K562 (cell line): ENCODE data around the gene TMED7. TPM values are rescaled to one million over a fixed set of nuclear protein-coding genes. Genes with fewer than 3 reads are reported as not detected.
A peak's percentile ranks its signal among the peaks of the same experiment; 100 is the strongest.

Experiments used
- CHD2 ChIP-seq: IDR thresholded peaks from 2 replicates; pipeline ENCODE4 v1.6.1; 2011; ENCODE audit warnings: low read depth, low read length
- CREBBP ChIP-seq: IDR thresholded peaks from one replicate; pipeline ENCODE4 v1.6.1; 2012; ENCODE audit warnings: low read depth, mild to moderate bottlenecking, control low read depth, inconsistent platforms, low read length
- CSDE1 ChIP-seq, 2 experiments: fragments of 450-650 bp; IDR thresholded peaks; 2 replicates each; pipeline ENCODE4 v1.6.1; 2016; ENCODE audit warnings: mild to moderate bottlenecking in 1 of 2
- ETV6 ChIP-seq, 3 experiments: fragments of 150-350 bp in 1 of 3; sonication (generic) in 1 of 3; formaldehyde crosslinking in 1 of 3; IDR thresholded peaks; 2 replicates each; pipeline versions ENCODE4 v1.6.1 to v1.8.0; 2014 to 2022; ENCODE audit warnings: borderline replicate concordance in 2 of 3, low read depth in 2 of 3, antibody characterized with exemption in 1 of 3, low read length in 1 of 3, mild to moderate bottlenecking in 1 of 3, missing genetic modification reagents in 1 of 3
- FOS ChIP-seq: IDR thresholded peaks from 3 replicates; pipeline ENCODE4 v1.6.1; 2011; ENCODE audit not compliant: insufficient read length; ENCODE audit errors: extremely low read depth
- KAT2B ChIP-seq: IDR thresholded peaks from one replicate; pipeline ENCODE4 v1.6.1; 2012; ENCODE audit warnings: low read depth, mild to moderate bottlenecking, control low read depth, inconsistent platforms, low read length, moderate library complexity
- MAZ ChIP-seq, 2 experiments: fragments of 450-650 bp in 1 of 2; sonication (generic) in 1 of 2; formaldehyde crosslinking; IDR thresholded peaks in 1 of 2; conservative IDR thresholded peaks in 1 of 2; 2 replicates each; pipeline versions ENCODE4 v1.4.0 to v1.5.0; 2020; ENCODE audit warnings: mild to moderate bottlenecking in 1 of 2, missing genetic modification reagents in 1 of 2
- NR0B1 ChIP-seq: fragments of 450-650 bp; IDR thresholded peaks from one replicate; pipeline ENCODE4 v1.6.1; 2018; ENCODE audit warnings: mild to moderate bottlenecking, moderate library complexity; ENCODE audit not compliant: partially characterized antibody
- NR3C1 ChIP-seq: sonication (generic); formaldehyde crosslinking; IDR thresholded peaks from 2 replicates; pipeline ENCODE4 v1.8.1; 2022; ENCODE audit warnings: missing genetic modification reagents
- PHB ChIP-seq: fragments of 250-450 bp; sonication (Bioruptor Pico); IDR thresholded peaks from 2 replicates; pipeline ENCODE4 v1.5.0; 2021
- RBFOX2 ChIP-seq: fragments of 200-400 bp; formaldehyde crosslinking; IDR thresholded peaks from 2 replicates; pipeline ENCODE4 v1.6.1; 2017; ENCODE audit warnings: low read depth, mild to moderate bottlenecking, low read length, moderate library complexity
- SPI1 ChIP-seq: IDR thresholded peaks from 2 replicates; pipeline ENCODE4 v1.6.1; 2011; ENCODE audit warnings: low read depth, low read length, control low read depth, borderline replicate concordance
- SUPT5H ChIP-seq: fragments of 450-650 bp; IDR thresholded peaks from 2 replicates; pipeline ENCODE4 v1.6.1; 2016
- TEAD1 ChIP-seq, 2 experiments: fragments of 450-650 bp in 1 of 2; sonication (generic) in 1 of 2; formaldehyde crosslinking; IDR thresholded peaks; 2 replicates each; pipeline versions ENCODE4 v1.4.0 to v1.8.0; 2020 to 2022; ENCODE audit warnings: mild to moderate bottlenecking in 2 of 2, missing genetic modification reagents in 1 of 2
- ZBTB43 ChIP-seq: sonication (generic); formaldehyde crosslinking; IDR thresholded peaks from 2 replicates; pipeline ENCODE4 v1.8.0; 2023; ENCODE audit warnings: mild to moderate bottlenecking, missing genetic modification reagents
- ZEB2 ChIP-seq: fragments of 450-650 bp; IDR thresholded peaks from 2 replicates; pipeline ENCODE4 v1.6.1; 2016
- ZNF551 ChIP-seq: fragments of 250-450 bp; sonication (Bioruptor Pico); IDR thresholded peaks from 2 replicates; pipeline ENCODE4 v1.5.0; 2021; ENCODE audit warnings: mild to moderate bottlenecking, moderate library complexity
- polyA plus RNA-seq, 8 experiments: library from polyadenylated mRNA; depleted of rRNA in 4 of 8; stranded (reverse) in 5 of 8; unstranded in 3 of 8; fragments of >200 nt; fragmentation: Nextera tagmentation in 2 of 8; fragmentation: Illumina TruSeq in 1 of 8; extraction: Ambion mirVana in 2 of 8; extraction: Trizol in 1 of 8; gene quantifications; 2 replicates each; pipeline versions ENCODE4 v1.2.1 to v1.2.3, GENCODE V29; 2011 to 2014; ENCODE audit warnings: inconsistent platforms in 1 of 8, missing spikeins in 1 of 8
- total RNA-seq, 7 experiments: library from RNA; depleted of rRNA in 6 of 7; stranded (reverse); fragments of >200 nt in 6 of 7; fragmentation: Illumina TruSeq in 2 of 7; extraction: Trizol in 2 of 7; gene quantifications; 2 replicates each; pipeline versions ENCODE4 v1.2.1 to v1.2.3, GENCODE V29; 2011 to 2021; ENCODE audit warnings: low replicate concordance in 1 of 7
- TF ChIP-seq, protein P1 (sequence below): sonication (generic); formaldehyde crosslinking; IDR thresholded peaks from 2 replicates; pipeline ENCODE4 v1.8.0; 2022; ENCODE audit warnings: missing genetic modification reagents, mild to moderate bottlenecking, moderate library complexity, borderline replicate concordance
- TF ChIP-seq, protein P2 (sequence below): fragments of 450-650 bp; formaldehyde crosslinking; IDR thresholded peaks from 2 replicates; pipeline ENCODE4 v1.4.0; 2020; ENCODE audit warnings: mild to moderate bottlenecking, moderate library complexity

The TMED7 gene
- total and polyA plus RNA-seq, 9 of the 15 experiments (the other 6 are each of a cell fraction or from before 2014, with no cell fraction given), result 15.9 to 93.4 (median 41.7) TPM

DNA sequence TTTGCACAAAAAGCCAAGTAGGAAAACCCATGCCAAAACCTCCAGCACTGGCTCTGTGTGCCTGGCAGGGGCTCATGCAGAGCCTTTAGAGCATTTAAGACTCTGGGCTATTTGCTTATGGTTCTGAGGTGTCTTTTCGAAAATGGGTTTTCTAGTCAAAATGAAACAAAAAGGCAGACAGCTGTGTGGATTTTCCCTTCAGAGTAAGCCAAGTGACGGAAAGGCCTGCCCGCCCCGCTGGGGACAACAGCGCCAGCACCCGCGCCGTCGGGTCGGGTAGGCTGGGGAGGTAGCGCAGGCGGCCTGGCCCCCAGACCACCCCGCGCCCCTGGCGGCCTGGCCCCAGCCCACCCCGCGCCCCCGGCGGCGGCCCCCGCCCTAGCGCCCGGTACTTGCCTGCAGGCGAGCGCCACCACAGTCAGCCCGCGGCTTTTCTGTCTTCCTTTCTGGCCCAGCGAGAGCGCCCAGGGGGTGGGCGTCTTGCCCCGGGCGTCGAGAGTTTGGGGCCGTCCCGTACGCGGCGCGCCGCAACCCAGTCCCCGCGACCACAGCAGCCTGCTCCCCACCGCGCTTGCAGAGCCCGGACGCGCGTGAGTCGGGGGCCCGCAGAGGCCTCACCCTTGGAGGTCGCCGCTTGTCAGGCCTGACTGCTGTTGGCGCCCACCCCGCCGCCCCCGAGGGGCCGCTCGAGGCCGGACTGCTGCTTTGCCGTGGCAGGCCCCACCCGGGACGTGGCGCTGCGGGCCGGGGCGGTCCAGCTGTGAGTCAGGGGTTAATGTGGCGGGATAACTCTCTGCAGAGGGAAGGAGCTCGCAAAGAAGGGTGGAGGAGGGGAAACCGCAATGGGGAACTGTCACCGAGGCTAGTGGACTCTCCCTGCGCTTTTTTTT, 23.9 kb downstream of the TMED7 start, which contains the start of gene TICAM2 (continued):
- TF ChIP-seq NR0B1 (no peak), ZNF551 (no peak), SUPT5H (peak; percentile 42; the same call in 1 of the 2 replicates), ETV6 (IDR thresholded peaks at IDR 0.05; ENCODE audit: borderline replicate concordance in 1 of 2, low read depth in 2 of 2, low read length in 1 of 2) (no peak), ETV6 (CRISPR knock-in tag; IDR thresholded peaks at IDR 0.05; ENCODE audit: borderline replicate concordance) (no peak), KAT2B (no peak), CREBBP (no peak), ZEB2 (no peak), ZBTB43 (CRISPR knock-in tag) (no peak), RBFOX2 (peak; percentile 77), FOS (no peak), PHB (CRISPR knock-in tag) (no peak), MAZ (CRISPR knock-in tag; conservative IDR thresholded peaks at IDR 0.05 in 1 of 2, IDR thresholded peaks at IDR 0.05 in 1 of 2) (peak; percentile 27 to 60; a peak in 2 of 4 replicates), CSDE1 (IDR thresholded peaks at IDR 0.05) (no peak), TEAD1 (CRISPR knock-in tag; IDR thresholded peaks at IDR 0.05) (no peak), NR3C1 (CRISPR knock-in tag) (0 out of 2 replicates have a peak, but pooled peaks have one; percentile 34), SPI1 (peak; percentile 66), CHD2 (no peak)
- TF ChIP-seq, protein P1, sequence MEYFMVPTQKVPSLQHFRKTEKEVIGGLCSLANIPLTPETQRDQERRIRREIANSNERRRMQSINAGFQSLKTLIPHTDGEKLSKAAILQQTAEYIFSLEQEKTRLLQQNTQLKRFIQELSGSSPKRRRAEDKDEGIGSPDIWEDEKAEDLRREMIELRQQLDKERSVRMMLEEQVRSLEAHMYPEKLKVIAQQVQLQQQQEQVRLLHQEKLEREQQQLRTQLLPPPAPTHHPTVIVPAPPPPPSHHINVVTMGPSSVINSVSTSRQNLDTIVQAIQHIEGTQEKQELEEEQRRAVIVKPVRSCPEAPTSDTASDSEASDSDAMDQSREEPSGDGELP (CRISPR knock-in tag), result peak; percentile 73
- TF ChIP-seq, protein P2, sequence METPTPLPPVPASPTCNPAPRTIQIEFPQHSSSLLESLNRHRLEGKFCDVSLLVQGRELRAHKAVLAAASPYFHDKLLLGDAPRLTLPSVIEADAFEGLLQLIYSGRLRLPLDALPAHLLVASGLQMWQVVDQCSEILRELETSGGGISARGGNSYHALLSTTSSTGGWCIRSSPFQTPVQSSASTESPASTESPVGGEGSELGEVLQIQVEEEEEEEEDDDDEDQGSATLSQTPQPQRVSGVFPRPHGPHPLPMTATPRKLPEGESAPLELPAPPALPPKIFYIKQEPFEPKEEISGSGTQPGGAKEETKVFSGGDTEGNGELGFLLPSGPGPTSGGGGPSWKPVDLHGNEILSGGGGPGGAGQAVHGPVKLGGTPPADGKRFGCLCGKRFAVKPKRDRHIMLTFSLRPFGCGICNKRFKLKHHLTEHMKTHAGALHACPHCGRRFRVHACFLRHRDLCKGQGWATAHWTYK, result peak; percentile 25; the same call in 1 of the 2 replicates
